IPS-15b (cell line): ENCODE results near the gene MRM1.

ENCODE experiments used
- H3K27me3 ChIP-seq: one replicate; pipeline ENCODE4 v1.6.1; 2013; ENCODE audit warnings: low read length; ENCODE audit not compliant: control insufficient read depth, insufficient read depth
- H3K36me3 ChIP-seq: one replicate; pipeline ENCODE4 v1.6.1; 2013; ENCODE audit warnings: low read length; ENCODE audit not compliant: control insufficient read depth, insufficient read depth
- H3K4me1 ChIP-seq: one replicate; pipeline ENCODE4 v1.6.1; 2013; ENCODE audit warnings: mild to moderate bottlenecking, low read length; ENCODE audit not compliant: control insufficient read depth, insufficient read depth
- H3K4me3 ChIP-seq: one replicate; pipeline ENCODE4 v1.5.1; 2013; ENCODE audit warnings: low read depth, low read length
- H3K9ac ChIP-seq: one replicate; pipeline ENCODE4 v1.6.1; 2013; ENCODE audit warnings: low read depth, mild to moderate bottlenecking, low read length
- H3K9me3 ChIP-seq: one replicate; pipeline ENCODE4 v1.6.1; 2013; ENCODE audit warnings: mild to moderate bottlenecking, low read length; ENCODE audit not compliant: control insufficient read depth, insufficient read depth

MRM1 gene

DNA sequence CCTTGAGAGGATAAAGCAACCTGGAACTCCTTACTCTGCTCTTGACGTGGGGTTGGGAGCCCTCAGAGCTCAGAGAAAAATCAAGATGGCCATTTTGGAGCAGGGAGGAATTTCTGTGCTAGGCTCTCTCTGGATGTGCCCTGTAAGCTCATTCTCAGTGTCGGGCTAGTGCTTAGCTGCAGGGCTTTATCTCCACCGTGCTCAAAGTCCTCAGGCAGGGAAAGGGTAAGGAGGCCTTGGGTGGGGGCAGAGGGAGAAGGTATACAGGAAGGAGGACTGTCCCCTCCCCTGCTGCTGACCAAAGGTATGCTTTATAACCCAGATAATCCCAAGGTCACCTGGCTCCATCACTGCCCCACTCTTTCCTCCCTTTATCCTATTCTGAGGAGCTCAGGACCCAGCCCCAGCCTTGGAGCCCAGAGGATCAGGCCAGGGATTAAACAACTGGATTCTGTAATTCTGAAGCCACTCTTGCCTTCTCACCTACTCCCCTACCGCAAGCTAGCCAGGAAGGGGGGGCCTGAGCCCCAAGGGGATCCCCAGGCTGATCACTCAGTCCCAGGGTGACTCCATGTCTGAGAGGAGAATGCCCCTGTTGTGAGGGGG is 8.6 kb upstream of the MRM1 start:
- Histone ChIP-seq H3K27me3 (no peaks in the 10 kb centered on the region), H3K9me3 (no peaks in the 10 kb centered on the region), H3K4me3 (peak overlapping the region; percentile 45), H3K4me1 (peaks cover 15% of the 10 kb centered on the region), H3K9ac (peak overlapping the region; percentile 66), H3K36me3 (peaks cover 8% of the 10 kb centered on the region)

- H3K4me1 ChIP-seq = peaks cover 15% of the 10 kb centered on the region
- H3K9me3 ChIP-seq = no peaks in the 10 kb centered on the region
- no peak overlapping the region for H3K4me3 ChIP-seq
- H3K9ac ChIP-seq = no peak overlapping the region
- H3K27me3 ChIP-seq = no peaks in the 10 kb centered on the region
- H3K36me3 ChIP-seq = peaks cover 7% of the 10 kb centered on the region
Measured at GRCh38 chr17:36593656-36594316, 7.6 kb upstream of the MRM1 start.

DNA sequence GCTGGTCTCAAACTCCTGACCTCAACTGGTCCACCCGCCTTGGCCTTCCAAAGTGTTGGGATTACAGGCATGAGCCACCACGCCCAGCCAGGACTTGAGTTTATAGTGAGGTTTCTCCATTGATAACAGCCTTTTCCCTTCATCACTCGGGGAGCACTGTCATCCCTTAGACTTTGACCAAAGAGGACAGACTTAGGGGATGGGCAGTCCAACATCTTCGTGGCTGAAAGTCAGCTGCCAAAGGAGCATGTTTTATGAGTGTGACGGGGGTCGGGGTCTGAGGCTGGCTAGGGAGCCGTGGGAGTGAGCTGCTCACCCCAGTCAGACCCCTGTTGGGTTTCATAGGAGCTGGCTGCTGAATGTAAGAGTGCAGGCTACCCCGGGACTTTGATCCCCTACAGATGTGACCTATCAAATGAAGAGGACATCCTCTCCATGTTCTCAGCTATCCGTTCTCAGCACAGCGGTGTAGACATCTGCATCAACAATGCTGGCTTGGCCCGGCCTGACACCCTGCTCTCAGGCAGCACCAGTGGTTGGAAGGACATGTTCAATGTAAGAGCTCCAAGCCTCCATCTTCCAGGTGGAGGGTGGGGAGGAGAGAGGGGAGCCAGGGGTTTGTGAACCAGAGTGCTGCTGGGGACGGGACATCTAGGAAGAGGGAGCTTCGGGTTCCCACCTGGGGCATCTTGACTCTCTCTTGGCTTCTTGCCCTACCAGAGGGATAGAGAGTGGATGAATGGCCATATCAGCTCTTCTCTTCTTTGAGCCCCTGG is 6.6 kb upstream of the MRM1 start:
- Histone ChIP-seq H3K4me1 (peaks cover 15% of the 10 kb centered on the region), H3K9me3 (no peaks in the 10 kb centered on the region), H3K27me3 (no peaks in the 10 kb centered on the region), H3K4me3 (no peak overlapping the region), H3K36me3 (peaks cover 11% of the 10 kb centered on the region), H3K9ac (no peak overlapping the region)

GRCh38 chr17:36597226-36597625 is 4.2 kb upstream of the MRM1 start:
- Histone ChIP-seq H3K4me3 (no peak overlapping the region), H3K36me3 (peaks cover 11% of the 10 kb centered on the region), H3K9me3 (no peaks in the 10 kb centered on the region), H3K9ac (no peak overlapping the region), H3K27me3 (no peaks in the 10 kb centered on the region), H3K4me1 (peaks cover 15% of the 10 kb centered on the region)

GRCh38 chr17:36597866-36598777 is 3.3 kb upstream of the MRM1 start:
- Histone ChIP-seq H3K36me3 (peaks cover 11% of the 10 kb centered on the region), H3K4me1 (peaks cover 11% of the 10 kb centered on the region), H3K9ac (no peak overlapping the region), H3K4me3 (no peak overlapping the region), H3K27me3 (no peaks in the 10 kb centered on the region), H3K9me3 (no peaks in the 10 kb centered on the region)

GRCh38 chr17:36598951-36599401 is 2.4 kb upstream of the MRM1 start:
- Histone ChIP-seq H3K27me3 (no peaks in the 10 kb centered on the region), H3K9me3 (no peaks in the 10 kb centered on the region), H3K36me3 (peaks cover 11% of the 10 kb centered on the region), H3K4me3 (no peak overlapping the region), H3K9ac (no peak overlapping the region), H3K4me1 (peaks cover 7% of the 10 kb centered on the region)

DNA sequence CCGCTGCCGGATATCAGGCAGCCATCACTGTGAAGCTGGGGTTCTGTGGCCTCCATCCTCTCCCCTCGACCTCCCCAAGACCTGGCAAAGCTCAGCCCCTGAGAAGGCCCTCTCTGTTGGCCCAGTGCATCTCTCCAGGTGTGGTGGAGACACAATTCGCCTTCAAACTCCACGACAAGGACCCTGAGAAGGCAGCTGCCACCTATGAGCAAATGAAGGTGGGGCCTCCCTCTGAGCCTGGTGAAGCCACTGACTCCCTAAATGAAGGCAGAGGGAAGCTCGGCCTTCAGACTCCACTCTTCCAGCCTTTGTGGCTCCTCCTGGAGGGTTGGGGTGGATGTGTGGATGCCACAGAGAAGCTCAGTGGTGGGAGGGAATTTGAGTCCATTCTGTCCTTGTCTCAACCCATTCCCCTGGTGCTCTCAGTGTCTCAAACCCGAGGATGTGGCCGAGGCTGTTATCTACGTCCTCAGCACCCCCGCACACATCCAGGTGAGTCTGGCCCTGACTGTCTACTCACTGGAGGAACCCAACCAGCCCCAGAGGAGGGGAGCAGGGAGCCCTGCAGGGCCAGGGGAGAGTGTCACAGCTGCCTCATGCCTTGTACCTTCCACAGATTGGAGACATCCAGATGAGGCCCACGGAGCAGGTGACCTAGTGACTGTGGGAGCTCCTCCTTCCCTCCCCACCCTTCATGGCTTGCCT is 1.7 kb upstream of the MRM1 start:
- Histone ChIP-seq H3K36me3 (peaks cover 11% of the 10 kb centered on the region), H3K4me1 (peaks cover 9% of the 10 kb centered on the region), H3K27me3 (no peaks in the 10 kb centered on the region), H3K9ac (no peak overlapping the region), H3K4me3 (no peak overlapping the region), H3K9me3 (no peaks in the 10 kb centered on the region)

DNA sequence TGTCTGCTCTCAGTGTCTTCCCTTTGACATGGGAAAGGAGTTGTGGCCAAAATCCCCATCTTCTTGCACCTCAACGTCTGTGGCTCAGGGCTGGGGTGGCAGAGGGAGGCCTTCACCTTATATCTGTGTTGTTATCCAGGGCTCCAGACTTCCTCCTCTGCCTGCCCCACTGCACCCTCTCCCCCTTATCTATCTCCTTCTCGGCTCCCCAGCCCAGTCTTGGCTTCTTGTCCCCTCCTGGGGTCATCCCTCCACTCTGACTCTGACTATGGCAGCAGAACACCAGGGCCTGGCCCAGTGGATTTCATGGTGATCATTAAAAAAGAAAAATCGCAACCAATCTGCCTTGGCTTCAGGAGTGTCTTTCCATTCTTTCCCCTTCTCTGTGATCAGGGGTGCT is 918 bp upstream of the MRM1 start:
- Histone ChIP-seq H3K36me3 (peaks cover 7% of the 10 kb centered on the region), H3K27me3 (no peaks in the 10 kb centered on the region), H3K9me3 (no peaks in the 10 kb centered on the region), H3K9ac (peak overlapping the region; percentile 47), H3K4me3 (peak overlapping the region; percentile 94), H3K4me1 (peaks cover 9% of the 10 kb centered on the region)

- Histone ChIP-seq H3K4me3 (peak overlapping the region; percentile 94), H3K9ac (peak overlapping the region; percentile 27), H3K27me3 (no peaks in the 10 kb centered on the region), H3K36me3 (peaks cover 4% of the 10 kb centered on the region), H3K4me1 (peaks cover 9% of the 10 kb centered on the region), H3K9me3 (no peaks in the 10 kb centered on the region)
Measured at GRCh38 chr17:36600936-36601302, 464 bp upstream of the MRM1 start.

DNA sequence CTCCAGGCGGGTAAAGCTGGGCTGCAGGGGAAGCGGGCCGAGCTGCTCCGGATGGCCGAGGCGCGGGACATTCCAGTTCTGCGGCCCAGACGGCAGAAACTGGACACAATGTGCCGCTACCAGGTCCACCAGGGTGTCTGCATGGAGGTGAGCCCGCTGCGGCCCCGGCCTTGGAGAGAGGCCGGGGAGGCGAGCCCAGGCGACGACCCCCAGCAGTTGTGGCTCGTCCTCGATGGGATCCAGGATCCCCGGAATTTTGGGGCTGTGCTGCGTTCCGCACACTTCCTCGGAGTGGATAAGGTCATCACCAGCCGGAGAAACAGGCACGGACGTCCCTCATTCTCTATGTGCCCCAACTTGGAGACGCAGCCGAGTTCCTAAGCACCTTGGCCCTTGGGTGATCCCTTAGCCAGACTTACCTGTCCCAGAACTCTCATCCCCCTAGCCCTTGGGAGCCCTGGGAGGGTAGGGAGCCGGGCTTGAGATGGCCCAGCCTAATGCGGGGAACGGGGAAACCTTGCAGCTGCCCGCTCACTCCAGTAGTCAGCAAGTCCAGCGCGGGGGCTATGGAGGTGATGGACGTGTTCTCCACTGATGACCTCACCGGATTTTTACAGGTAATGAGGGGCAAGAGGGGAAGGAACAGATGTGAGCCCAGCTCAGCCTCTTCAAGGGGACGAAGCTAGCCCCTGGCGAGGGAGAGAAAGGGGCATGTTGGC is 806 bp downstream of the MRM1 start:
- Histone ChIP-seq H3K36me3 (peaks cover 4% of the 10 kb centered on the region), H3K9me3 (no peaks in the 10 kb centered on the region), H3K4me3 (peak overlapping the region; percentile 94), H3K27me3 (no peaks in the 10 kb centered on the region), H3K4me1 (peaks cover 9% of the 10 kb centered on the region), H3K9ac (peak overlapping the region; percentile 90)
